ENCODE data around the gene MPO.

The MPO gene

DNA sequence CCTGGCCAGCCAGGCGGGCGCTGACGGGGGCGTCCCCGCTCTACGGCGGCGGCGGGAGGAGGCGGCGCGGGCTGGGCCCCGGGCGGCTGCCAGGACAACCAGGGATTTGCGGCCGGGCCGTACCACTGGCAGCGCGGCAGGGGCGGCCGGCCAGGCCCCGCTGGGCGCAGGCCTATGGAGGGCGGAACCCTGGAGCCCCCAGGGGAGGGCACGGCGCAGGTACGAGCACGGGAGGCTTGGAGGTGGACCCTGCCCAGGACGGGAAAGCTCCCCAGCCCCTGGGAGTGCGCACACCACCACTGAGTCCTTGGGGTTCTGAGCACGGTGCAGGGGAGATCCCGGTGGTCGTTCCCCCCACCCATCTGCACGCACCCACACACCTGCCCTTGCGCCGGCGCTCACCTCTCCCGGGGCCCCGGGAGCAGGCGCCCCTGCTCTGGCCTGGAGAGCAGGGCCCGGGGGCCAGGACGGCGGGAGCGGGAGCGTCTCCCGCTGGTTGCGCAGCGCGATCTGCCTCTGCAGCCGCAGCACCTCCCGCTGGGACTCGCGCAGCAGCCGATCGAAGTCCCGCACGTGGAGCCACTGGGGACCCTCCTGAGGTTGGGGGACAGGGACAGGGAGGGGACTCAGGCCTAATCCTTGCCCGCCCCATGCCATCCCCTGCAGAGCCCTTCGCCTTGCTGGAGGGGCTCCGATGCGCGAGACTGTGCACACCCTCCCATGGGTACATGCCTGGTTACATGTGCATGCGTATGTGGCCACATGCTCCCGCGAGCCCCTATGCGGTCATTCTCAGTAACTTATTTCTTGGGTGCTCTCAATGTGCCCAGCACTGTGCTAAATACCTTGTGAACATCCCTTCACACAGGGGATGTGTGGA is 43.9 kb upstream of the MPO start:
- H3K27me3 ChIP-seq (ENCODE audit: control insufficient read depth in 1 of 2, insufficient read depth in 2 of 2, low read length in 2 of 2) = no peaks in the 10 kb centered on the region
- peaks cover 3% of the 10 kb centered on the region for H3K36me3 ChIP-seq (ENCODE audit: insufficient read depth, low read length)
- peak overlapping the region; percentile 78 for H3K27ac ChIP-seq (ENCODE audit: low read depth, low read length)
- H3K9ac ChIP-seq (ENCODE audit: low read length) = peak overlapping the region; percentile 50
- no peaks in the 10 kb centered on the region for H3K9me3 ChIP-seq (ENCODE audit: low read length)
- H3K4me1 ChIP-seq (ENCODE audit: insufficient read depth, low read length) = peaks cover 15% of the 10 kb centered on the region
- H3K4me3 ChIP-seq (ENCODE audit: low read depth in 1 of 2, low read length in 2 of 2) = peak overlapping the region; percentile 74 to 84

DNA sequence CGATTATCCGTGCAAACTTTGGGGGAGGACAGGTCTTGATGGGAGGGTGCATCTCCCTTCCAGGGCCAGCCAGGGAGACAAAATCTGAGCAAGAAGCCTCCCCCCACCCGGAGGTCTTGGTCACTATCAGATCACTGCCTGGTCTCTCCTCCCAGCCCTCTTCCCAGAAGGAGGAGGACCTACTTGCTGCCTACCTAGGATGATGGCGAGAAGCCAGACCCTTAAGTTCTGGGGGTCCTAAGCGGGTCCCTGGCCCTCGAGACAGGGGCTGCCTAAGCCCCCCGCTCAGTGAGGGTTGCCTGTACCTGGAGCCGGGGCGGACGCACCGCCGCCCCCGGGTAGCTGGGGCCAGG is 43.3 kb upstream of the MPO start:
- Histone ChIP-seq H3K27me3 (ENCODE audit: control insufficient read depth in 1 of 2, insufficient read depth in 2 of 2, low read length in 2 of 2) (no peaks in the 10 kb centered on the region), H3K4me1 (ENCODE audit: insufficient read depth, low read length) (peaks cover 15% of the 10 kb centered on the region), H3K36me3 (ENCODE audit: insufficient read depth, low read length) (peaks cover 3% of the 10 kb centered on the region), H3K9me3 (ENCODE audit: low read length) (no peaks in the 10 kb centered on the region), H3K27ac (ENCODE audit: low read depth, low read length) (peak overlapping the region; percentile 16), H3K9ac (ENCODE audit: low read length) (peak overlapping the region; percentile 50), H3K4me3 (ENCODE audit: low read depth in 1 of 2, low read length in 2 of 2) (peak overlapping the region; percentile 74 to 84)

DNA sequence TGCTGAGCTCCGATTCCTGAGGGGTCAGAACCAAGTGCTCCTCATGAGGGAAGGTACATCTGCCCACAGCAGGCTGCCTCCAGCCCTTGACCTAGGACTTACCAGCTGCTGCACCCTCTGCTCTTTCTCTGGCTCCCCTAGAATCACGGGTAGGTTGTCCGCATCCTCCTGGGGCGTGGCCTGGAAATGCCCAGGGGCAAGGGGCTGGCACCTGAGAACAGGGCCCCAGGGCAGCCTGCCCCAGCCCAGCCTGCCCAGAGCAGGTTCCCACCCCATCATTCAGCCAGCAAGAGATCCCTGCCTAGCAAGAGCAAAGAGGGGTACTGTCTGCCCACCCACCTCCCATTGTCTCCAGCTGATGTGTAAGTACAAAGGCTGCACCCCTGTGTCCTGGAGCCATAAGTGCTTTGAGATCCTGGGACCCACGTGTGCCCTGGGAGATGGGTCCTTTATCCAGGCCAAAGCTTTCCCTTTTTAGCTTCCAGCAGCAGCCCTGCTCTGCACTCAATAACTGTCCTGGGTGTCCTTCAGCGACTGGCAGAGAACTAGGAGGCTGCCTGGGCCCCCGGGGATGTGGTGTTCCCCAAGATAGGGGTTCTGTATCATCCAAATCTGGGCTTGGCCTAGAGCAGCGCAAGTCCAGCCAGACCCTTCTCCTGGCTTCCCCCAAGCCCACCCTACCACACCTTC is 42.8 kb upstream of the MPO start:
- H3K27me3 ChIP-seq (ENCODE audit: control insufficient read depth in 1 of 2, insufficient read depth in 2 of 2, low read length in 2 of 2) = no peaks in the 10 kb centered on the region
- no peaks in the 10 kb centered on the region for H3K9me3 ChIP-seq (ENCODE audit: low read length)
- H3K4me3 ChIP-seq (ENCODE audit: low read depth in 1 of 2, low read length in 2 of 2) = peak overlapping the region; percentile 74 to 84
- H3K27ac ChIP-seq (ENCODE audit: low read depth, low read length) = peak overlapping the region; percentile 16
- H3K4me1 ChIP-seq (ENCODE audit: insufficient read depth, low read length) = peaks cover 15% of the 10 kb centered on the region
- H3K9ac ChIP-seq (ENCODE audit: low read length) = peak overlapping the region; percentile 50
- H3K36me3 ChIP-seq (ENCODE audit: insufficient read depth, low read length) = peaks cover 3% of the 10 kb centered on the region

DNA sequence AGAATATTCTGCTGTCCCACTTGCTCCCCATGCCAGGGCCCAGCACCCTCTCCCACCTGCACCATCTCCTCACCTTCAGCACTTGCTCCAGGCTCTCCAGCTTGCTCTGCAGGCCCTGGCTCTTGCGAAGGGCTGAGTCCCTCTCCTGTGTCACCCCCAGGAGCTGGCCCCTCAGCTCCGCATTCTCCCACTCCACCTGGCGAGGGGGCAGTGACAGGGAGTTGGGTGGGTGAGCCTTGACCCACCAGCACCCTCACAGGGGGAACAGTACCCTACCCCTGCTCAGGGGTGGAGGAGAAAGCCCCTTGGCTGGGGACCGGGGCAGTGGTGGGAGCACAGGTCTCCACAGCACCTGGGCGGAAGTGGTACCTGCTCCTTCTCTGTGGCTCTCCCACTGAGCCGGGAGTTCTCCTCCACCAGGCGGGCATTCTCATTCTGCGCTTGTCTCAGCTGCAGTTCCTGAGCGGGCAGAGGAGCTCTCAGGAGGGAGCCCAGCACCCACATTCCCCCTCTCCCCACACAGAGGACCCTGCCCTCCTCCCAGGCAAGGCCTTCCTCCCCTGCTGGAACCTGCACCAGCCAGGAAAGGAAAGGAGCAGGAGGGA is 41.9 kb upstream of the MPO start:
- Histone ChIP-seq H3K4me1 (ENCODE audit: insufficient read depth, low read length) (peaks cover 15% of the 10 kb centered on the region), H3K36me3 (ENCODE audit: insufficient read depth, low read length) (peaks cover 3% of the 10 kb centered on the region), H3K9me3 (ENCODE audit: low read length) (no peaks in the 10 kb centered on the region), H3K4me3 (ENCODE audit: low read depth in 1 of 2, low read length in 2 of 2) (no peak overlapping the region), H3K9ac (ENCODE audit: low read length) (no peak overlapping the region), H3K27ac (ENCODE audit: low read depth, low read length) (no peak overlapping the region), H3K27me3 (ENCODE audit: control insufficient read depth in 1 of 2, insufficient read depth in 2 of 2, low read length in 2 of 2) (no peaks in the 10 kb centered on the region)

DNA sequence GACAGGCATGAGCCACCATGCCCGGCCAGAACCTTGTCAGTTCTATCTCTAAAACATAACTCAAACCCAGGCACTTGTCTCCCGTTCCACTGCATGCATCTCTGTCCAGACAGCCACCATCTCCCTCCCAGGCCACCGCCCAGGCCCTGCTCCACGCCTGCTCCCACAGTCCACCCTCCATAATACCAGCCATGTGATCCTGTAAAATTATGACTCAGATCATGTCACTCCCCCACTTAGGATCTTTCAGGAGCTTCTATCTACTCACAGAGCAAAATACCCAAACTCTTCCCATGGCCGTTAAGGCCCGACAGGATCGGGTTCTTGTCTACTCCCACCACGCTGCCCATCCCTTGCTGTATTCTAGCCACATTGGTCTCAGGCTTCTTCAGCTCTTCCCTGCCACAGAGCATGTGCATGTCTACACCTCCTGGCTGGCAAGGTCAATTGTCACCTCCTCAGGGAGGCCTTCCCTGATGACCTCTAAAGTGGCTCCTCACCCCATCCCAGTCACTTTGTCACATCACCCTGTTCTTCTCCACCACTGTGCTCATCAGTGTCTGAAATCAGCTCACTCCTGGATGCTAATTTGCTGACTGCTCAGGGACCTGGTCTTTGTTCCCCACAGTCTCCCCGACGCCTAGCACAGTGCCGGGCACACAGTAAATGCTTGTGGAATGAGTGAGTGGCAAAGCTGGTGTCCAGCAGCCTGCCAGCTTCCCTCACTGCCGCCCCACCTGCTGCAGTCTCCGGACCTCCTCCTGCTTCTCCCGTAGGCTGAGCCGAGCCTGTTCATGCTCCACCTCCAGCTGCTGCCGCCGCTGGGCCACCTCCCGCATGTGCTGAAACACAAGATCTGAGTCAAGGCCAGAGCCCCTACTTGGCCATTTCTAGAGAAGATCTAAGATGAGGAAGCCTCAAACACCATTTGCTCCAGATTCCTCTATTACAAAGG is 41.1 kb upstream of the MPO start:
- peaks cover 3% of the 10 kb centered on the region for H3K36me3 ChIP-seq (ENCODE audit: insufficient read depth, low read length)
- H3K9me3 ChIP-seq (ENCODE audit: low read length) = no peaks in the 10 kb centered on the region
- no peak overlapping the region for H3K4me3 ChIP-seq (ENCODE audit: low read depth in 1 of 2, low read length in 2 of 2)
- no peak overlapping the region for H3K9ac ChIP-seq (ENCODE audit: low read length)
- no peaks in the 10 kb centered on the region for H3K27me3 ChIP-seq (ENCODE audit: control insufficient read depth in 1 of 2, insufficient read depth in 2 of 2, low read length in 2 of 2)
- H3K4me1 ChIP-seq (ENCODE audit: insufficient read depth, low read length) = peaks cover 15% of the 10 kb centered on the region
- H3K27ac ChIP-seq (ENCODE audit: low read depth, low read length) = no peak overlapping the region

DNA sequence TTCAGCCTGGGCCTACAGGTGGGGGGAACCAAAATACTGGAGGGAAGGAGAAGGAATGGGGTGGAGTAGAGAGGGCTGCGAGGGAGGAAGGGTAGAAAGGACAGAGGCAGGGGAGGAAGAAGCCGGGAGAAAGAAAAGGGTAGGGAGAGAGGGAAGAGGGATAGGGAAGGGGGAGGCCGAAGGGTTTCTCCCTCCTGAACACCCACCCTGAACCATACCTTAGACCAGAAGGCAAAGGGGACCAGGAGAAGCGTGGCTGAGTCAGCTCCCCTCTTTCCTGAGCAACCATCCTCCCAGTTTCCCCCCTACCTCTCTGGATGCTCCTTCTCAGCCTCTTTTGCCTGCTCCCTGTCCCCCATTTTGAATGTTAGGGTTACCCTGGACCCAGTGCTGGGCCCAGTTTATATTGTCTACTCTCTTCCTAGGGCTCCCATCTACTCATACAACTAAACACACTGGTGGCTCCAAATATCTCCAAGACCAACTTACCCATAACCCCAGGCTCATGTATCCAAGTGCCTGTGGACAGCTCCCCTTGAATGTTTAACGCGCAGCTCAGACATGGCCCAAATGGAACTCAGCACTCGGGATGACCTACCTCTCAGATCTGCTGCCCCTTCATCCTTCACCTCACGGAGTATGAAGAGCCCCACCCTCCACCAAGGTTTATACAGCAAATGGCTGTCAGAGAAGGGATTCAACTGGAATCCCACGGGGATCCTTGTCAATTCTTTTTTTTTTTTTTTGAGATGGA is 40.0 kb upstream of the MPO start:
- Histone ChIP-seq H3K4me3 (ENCODE audit: low read depth in 1 of 2, low read length in 2 of 2) (no peak overlapping the region), H3K9ac (ENCODE audit: low read length) (no peak overlapping the region), H3K27ac (ENCODE audit: low read depth, low read length) (no peak overlapping the region), H3K9me3 (ENCODE audit: low read length) (no peaks in the 10 kb centered on the region), H3K36me3 (ENCODE audit: insufficient read depth, low read length) (peaks cover 3% of the 10 kb centered on the region), H3K4me1 (ENCODE audit: insufficient read depth, low read length) (peaks cover 15% of the 10 kb centered on the region), H3K27me3 (ENCODE audit: control insufficient read depth in 1 of 2, insufficient read depth in 2 of 2, low read length in 2 of 2) (no peaks in the 10 kb centered on the region)

DNA sequence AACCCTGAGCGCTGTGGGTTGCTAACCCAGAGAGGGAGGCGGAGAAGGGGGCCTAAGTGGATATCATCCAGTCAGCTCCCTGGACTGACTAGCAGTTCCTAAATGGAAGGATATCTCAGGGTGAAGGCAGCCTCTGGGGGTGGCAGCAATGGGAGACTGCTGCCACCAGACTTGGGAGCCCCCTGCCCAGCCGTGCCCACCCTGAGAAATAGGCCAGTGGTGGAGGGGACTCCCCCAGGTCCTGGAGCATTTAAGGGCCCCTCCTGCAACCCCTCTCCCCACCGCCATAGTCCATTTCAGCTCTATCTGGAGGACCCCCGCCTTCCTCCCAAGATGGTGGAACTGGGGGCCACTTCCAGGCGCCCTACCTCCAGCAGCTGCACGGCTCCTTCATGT is 39.4 kb upstream of the MPO start:
- Histone ChIP-seq H3K4me3 (ENCODE audit: low read depth in 1 of 2, low read length in 2 of 2) (no peak overlapping the region), H3K9me3 (ENCODE audit: low read length) (no peaks in the 10 kb centered on the region), H3K4me1 (ENCODE audit: insufficient read depth, low read length) (peaks cover 12% of the 10 kb centered on the region), H3K27me3 (ENCODE audit: control insufficient read depth in 1 of 2, insufficient read depth in 2 of 2, low read length in 2 of 2) (no peaks in the 10 kb centered on the region), H3K27ac (ENCODE audit: low read depth, low read length) (no peak overlapping the region), H3K36me3 (ENCODE audit: insufficient read depth, low read length) (peaks cover 3% of the 10 kb centered on the region), H3K9ac (ENCODE audit: low read length) (no peak overlapping the region)

DNA sequence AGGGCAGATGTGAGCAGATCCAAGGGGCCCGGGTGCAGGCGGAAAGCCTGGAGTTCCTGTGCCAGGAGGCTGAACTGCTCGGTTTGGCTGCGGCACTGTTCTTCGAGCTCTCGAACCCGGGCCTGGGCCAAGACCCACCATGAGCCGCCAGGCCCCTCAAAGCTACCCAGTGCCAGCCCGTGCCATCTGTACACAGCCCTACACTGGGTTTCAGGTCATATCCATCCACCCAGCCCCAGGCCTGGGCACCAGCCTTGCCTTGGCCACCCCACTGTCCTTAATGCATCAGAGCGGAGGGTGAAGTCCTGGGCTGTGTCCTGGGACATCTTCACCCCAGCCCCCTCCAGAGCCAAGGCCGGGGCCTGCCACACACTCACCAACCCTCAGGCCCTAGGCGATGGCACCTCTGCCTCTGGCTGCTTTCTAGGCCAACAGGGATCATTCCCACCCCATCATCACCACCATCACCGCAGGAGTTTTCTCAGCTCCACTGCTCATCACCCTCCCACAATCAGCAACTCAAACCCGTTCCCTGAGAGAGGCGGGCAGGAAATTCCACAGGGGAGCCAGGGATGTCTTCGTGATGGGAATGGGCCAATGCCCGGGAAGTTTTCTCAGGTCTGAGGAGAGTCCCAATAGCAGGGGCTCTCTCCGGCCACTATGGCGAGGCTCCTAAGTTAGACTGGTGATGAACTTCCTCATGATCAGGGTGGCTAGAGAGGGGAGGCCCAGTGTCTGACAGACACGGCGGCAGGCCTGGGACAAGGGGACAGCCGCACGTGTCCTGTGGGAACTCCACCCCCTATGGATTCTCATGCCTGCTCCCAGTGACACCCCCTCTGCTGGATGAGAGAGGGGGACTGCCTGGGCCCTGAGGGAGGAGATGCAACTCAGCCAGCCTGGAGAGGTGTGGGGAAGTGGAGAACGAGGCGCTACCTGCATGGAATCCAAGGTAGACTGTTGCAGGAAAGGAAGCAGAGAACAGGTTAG is 38.7 kb upstream of the MPO start:
- peaks cover 3% of the 10 kb centered on the region for H3K36me3 ChIP-seq (ENCODE audit: insufficient read depth, low read length)

DNA sequence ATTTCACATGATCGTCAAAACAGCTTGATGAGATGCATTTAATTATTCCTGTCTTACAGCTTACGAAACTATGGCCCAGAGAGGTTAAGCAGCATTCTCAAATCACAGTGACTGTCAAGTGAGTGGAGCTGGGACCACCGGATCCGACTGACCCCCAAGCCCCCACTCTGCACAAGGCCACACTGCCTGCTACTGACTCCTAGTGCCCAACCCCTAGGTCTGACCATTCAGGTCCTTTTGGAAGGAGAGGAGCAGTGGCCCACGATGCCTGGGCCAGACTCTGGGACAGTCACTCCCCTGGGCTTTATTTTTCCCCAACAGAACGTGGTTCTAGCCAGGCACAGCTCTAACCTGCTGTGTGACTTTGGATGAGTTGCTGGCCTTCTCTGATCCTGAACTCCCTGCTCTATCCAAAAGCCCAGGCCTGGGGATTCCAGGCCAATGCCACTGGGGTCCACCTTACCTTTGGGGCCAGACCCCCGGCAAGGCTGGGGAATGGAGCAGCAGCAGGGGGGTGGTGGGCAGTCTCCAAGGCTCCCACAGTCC is 38.0 kb upstream of the MPO start:
- H3K9ac ChIP-seq (ENCODE audit: low read length) = no peak overlapping the region
- H3K27me3 ChIP-seq (ENCODE audit: control insufficient read depth in 1 of 2, insufficient read depth in 2 of 2, low read length in 2 of 2) = no peaks in the 10 kb centered on the region
- no peaks in the 10 kb centered on the region for H3K9me3 ChIP-seq (ENCODE audit: low read length)
- peaks cover 5% of the 10 kb centered on the region for H3K4me1 ChIP-seq (ENCODE audit: insufficient read depth, low read length)
- H3K27ac ChIP-seq (ENCODE audit: low read depth, low read length) = no peak overlapping the region
- H3K36me3 ChIP-seq (ENCODE audit: insufficient read depth, low read length) = peaks cover 3% of the 10 kb centered on the region
- H3K4me3 ChIP-seq (ENCODE audit: low read depth in 1 of 2, low read length in 2 of 2) = no peak overlapping the region

More for the DNA sequence above, 38.7 kb upstream of the MPO start:
- no peak overlapping the region for H3K4me3 ChIP-seq (ENCODE audit: low read depth in 1 of 2, low read length in 2 of 2)
- peaks cover 8% of the 10 kb centered on the region for H3K4me1 ChIP-seq (ENCODE audit: insufficient read depth, low read length)
- no peaks in the 10 kb centered on the region for H3K9me3 ChIP-seq (ENCODE audit: low read length)
- no peaks in the 10 kb centered on the region for H3K27me3 ChIP-seq (ENCODE audit: control insufficient read depth in 1 of 2, insufficient read depth in 2 of 2, low read length in 2 of 2)
- H3K27ac ChIP-seq (ENCODE audit: low read depth, low read length) = no peak overlapping the region
- no peak overlapping the region for H3K9ac ChIP-seq (ENCODE audit: low read length)
